Neural crest cell (in vitro differentiated cells): ENCODE data around the gene ARHGAP28. TPM values are rescaled to one million over a fixed set of nuclear protein-coding genes. Genes with fewer than 3 reads are reported as not detected.
"Not testable (repeated sequence)": the region's sequence is repeated elsewhere in the genome, so short reads cannot be mapped to it uniquely, and the experiment has no call there.

ENCODE experiments used
- DNase-seq: peaks from one replicate; pipeline ENCODE4 v3.0.0; 2021; ENCODE audit warnings: low read depth, mixed read lengths, low spot score
- H3K27ac Mint-ChIP-seq: one replicate; pipeline ENCODE4 v1.8.0; 2021; ENCODE audit warnings: mild to moderate bottlenecking, mixed read lengths; ENCODE audit not compliant: unreplicated experiment
- H3K27me3 Mint-ChIP-seq: 2 replicates; pipeline ENCODE4 v1.8.0; 2021; ENCODE audit warnings: low read depth, mild to moderate bottlenecking, mixed read lengths
- H3K36me3 Mint-ChIP-seq: 2 replicates; pipeline ENCODE4 v1.8.0; 2021; ENCODE audit warnings: low read depth, mild to moderate bottlenecking, mixed read lengths
- H3K4me1 Mint-ChIP-seq: 2 replicates; pipeline ENCODE4 v1.8.0; 2021; ENCODE audit warnings: mixed read lengths
- H3K4me3 Mint-ChIP-seq: one replicate; pipeline ENCODE4 v1.8.0; 2021; ENCODE audit warnings: mild to moderate bottlenecking, mixed read lengths
- H3K9me3 Mint-ChIP-seq: 2 replicates; pipeline ENCODE4 v1.8.0; 2021; ENCODE audit warnings: mixed read lengths
- total RNA-seq: library from RNA; stranded (reverse); gene quantifications from 2 replicates; pipeline ENCODE4 v1.2.1, GENCODE V29; 2021
- TF ChIP-seq, protein P1 (sequence below): fragments of 200-600 bp; sonication (generic); conservative IDR thresholded peaks from 2 replicates; pipeline ENCODE4 v1.5.0; 2021; ENCODE audit warnings: antibody characterized with exemption, mild to moderate bottlenecking

ARHGAP28 gene
- total RNA-seq, 1 donor from 2014 or later, result 20.2 TPM

DNA sequence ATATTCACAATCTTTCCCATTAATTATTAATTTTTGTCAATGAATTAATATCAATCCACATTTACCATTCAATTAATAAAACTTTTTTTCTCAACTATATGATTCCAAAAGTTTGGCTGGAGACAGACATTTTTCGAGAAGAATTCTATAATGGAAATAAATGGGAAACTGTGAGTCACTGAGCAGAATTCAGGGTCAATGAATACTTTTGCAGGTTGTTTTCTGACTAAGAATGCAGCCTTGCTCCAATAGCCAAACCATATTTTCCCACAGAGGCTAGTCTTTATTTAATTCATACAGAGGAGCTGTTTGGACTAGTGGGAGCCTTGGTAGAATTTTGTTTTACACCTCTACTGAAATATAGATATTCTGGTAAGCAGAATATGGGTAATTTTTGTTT is 82.3 kb downstream of the ARHGAP28 start:
- TF ChIP-seq, protein P1, sequence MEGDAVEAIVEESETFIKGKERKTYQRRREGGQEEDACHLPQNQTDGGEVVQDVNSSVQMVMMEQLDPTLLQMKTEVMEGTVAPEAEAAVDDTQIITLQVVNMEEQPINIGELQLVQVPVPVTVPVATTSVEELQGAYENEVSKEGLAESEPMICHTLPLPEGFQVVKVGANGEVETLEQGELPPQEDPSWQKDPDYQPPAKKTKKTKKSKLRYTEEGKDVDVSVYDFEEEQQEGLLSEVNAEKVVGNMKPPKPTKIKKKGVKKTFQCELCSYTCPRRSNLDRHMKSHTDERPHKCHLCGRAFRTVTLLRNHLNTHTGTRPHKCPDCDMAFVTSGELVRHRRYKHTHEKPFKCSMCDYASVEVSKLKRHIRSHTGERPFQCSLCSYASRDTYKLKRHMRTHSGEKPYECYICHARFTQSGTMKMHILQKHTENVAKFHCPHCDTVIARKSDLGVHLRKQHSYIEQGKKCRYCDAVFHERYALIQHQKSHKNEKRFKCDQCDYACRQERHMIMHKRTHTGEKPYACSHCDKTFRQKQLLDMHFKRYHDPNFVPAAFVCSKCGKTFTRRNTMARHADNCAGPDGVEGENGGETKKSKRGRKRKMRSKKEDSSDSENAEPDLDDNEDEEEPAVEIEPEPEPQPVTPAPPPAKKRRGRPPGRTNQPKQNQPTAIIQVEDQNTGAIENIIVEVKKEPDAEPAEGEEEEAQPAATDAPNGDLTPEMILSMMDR, result no peak
- no peaks in the 10 kb centered on the region for H3K27me3 Mint-ChIP-seq

DNA sequence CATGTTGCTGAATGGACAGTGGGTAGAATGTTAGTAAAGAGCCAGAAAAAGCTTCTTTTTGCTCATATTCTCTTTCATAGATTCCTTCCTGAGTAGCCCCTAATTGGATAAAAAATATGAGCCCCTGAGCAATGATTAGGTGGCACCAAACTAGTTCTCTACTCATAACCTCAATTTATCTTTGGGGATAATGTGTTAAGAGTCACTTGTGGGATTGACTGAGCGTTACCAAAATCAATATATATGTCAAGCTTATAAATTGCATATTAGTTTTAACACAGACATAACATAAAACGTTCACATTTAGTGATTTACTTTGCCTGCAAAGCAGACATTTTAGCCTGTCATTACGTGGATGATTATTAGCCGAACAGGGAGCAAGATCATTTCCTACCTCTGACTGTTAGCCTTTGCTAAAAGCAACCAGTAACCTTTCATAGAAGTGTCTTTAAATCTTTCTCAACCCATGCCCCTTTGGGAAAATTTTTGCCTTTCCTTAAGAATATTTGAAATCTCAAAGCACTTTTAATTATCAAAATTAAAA is 85.4 kb downstream of the ARHGAP28 start:
- H3K27me3 Mint-ChIP-seq, result no peaks in the 10 kb centered on the region
- H3K4me3 Mint-ChIP-seq, result no peak overlapping the region
- TF ChIP-seq, protein P1, result no peak
- DNase-seq, result no peak
- H3K36me3 Mint-ChIP-seq, result no peaks in the 10 kb centered on the region
- H3K4me1 Mint-ChIP-seq, result peaks cover 6% of the 10 kb centered on the region
- H3K9me3 Mint-ChIP-seq, result no peaks in the 10 kb centered on the region
- no peak overlapping the region for H3K27ac Mint-ChIP-seq

More for the DNA sequence above, 82.3 kb downstream of the ARHGAP28 start:
- Mint-ChIP-seq H3K4me1 (peaks cover 6% of the 10 kb centered on the region), H3K36me3 (peaks cover 2% of the 10 kb centered on the region), H3K4me3 (no peak overlapping the region), H3K9me3 (peaks cover 4% of the 10 kb centered on the region), H3K27ac (no peak overlapping the region)
- DNase-seq, result no peak

DNA sequence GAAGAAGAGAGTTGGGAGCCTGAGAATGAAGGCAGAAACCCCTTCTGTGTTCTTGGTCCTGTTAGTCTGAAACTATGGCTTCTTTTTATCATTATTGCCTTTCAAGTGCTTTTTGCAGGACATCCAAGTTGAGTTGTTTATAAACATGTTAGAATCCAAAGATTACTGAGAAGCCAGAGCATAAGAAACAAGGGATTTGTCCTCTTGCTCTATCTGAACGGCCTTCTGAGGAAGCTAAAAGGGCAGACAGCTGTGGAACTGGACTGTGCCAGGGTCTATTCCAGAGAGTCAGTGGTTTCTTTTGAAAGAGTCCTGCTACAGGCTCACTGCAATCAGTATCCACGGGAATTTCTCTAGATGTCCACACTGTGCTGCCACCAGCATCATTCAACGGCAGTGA is 86.6 kb downstream of the ARHGAP28 start:
- no peak overlapping the region for H3K4me3 Mint-ChIP-seq
- TF ChIP-seq, protein P1, result no peak
- no peaks in the 10 kb centered on the region for H3K4me1 Mint-ChIP-seq
- no peaks in the 10 kb centered on the region for H3K27me3 Mint-ChIP-seq
- no peak for DNase-seq
- peaks cover 3% of the 10 kb centered on the region for H3K9me3 Mint-ChIP-seq
- no peak overlapping the region for H3K27ac Mint-ChIP-seq
- H3K36me3 Mint-ChIP-seq, result no peaks in the 10 kb centered on the region

GRCh38 chr18:6819332-6819731 is 89.8 kb downstream of the ARHGAP28 start:
- no peak for DNase-seq
- TF ChIP-seq, protein P1, result no peak
- H3K27me3 Mint-ChIP-seq, result no peaks in the 10 kb centered on the region

DNA sequence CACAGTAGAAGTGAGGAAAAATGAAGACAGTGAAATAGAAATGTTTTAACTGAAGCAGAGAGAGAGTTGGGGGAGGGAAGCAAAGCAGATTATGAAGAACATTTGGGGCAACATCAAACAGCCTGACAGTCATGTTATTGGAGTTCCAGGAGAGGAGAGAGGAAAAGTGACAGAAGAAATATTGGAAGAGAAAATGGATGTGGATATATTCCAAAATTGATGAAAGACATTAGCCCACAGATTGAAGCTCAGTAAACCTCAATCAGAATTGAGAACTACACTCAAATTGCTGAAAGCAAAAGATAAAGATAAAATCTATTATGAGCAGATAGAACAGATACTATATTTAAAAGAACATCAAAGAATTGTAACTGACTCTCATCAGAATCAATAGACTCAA is 90.8 kb downstream of the ARHGAP28 start:
- Mint-ChIP-seq H3K9me3 (peaks cover 11% of the 10 kb centered on the region), H3K27ac (no peak overlapping the region), H3K4me3 (no peak overlapping the region), H3K27me3 (no peaks in the 10 kb centered on the region), H3K36me3 (peaks cover 3% of the 10 kb centered on the region), H3K4me1 (no peaks in the 10 kb centered on the region)
- TF ChIP-seq, protein P1, result no peak
- no peak for DNase-seq

More at GRCh38 chr18:6819332-6819731, 89.8 kb downstream of the ARHGAP28 start:
- Mint-ChIP-seq H3K4me3 (no peak overlapping the region), H3K4me1 (no peaks in the 10 kb centered on the region), H3K36me3 (no peaks in the 10 kb centered on the region), H3K27ac (no peak overlapping the region), H3K9me3 (peaks cover 11% of the 10 kb centered on the region)

DNA sequence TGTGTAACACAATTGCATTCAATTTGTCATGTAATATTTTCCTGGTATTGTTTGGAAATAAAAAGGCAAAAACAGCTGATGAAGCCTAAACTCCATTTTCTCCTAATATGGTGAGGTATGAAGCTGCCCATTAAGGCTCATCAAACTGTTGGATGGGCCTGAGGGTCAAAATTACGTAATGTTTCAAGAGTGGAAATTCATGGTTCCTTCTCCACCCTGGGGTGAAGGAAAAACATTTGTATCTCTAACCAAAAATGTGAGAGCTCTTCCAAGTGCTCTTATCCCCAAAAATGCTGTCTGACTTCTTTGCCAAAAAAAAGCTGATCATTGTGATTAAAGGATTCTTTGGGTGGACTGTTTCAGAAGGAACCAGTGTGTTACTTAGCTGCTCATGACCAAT is 91.8 kb downstream of the ARHGAP28 start:
- no peaks in the 10 kb centered on the region for H3K4me1 Mint-ChIP-seq
- no peak overlapping the region for H3K4me3 Mint-ChIP-seq
- H3K36me3 Mint-ChIP-seq, result peaks cover 10% of the 10 kb centered on the region

GRCh38 chr18:6827161-6827560 is 97.6 kb downstream of the ARHGAP28 start:
- H3K36me3 Mint-ChIP-seq, result peaks cover 24% of the 10 kb centered on the region
- H3K4me3 Mint-ChIP-seq, DNase-seq, H3K4me1 Mint-ChIP-seq, H3K9me3 Mint-ChIP-seq, H3K27ac Mint-ChIP-seq, H3K27me3 Mint-ChIP-seq: not testable (repeated sequence)

More for the DNA sequence above, 91.8 kb downstream of the ARHGAP28 start:
- no peaks in the 10 kb centered on the region for H3K27me3 Mint-ChIP-seq
- H3K9me3 Mint-ChIP-seq, result peaks cover 11% of the 10 kb centered on the region
- TF ChIP-seq, protein P1, result no peak
- no peak overlapping the region for H3K27ac Mint-ChIP-seq
- DNase-seq, result no peak

- H3K27ac Mint-ChIP-seq, H3K27me3 Mint-ChIP-seq, H3K4me3 Mint-ChIP-seq, DNase-seq, H3K4me1 Mint-ChIP-seq, H3K9me3 Mint-ChIP-seq: not testable (repeated sequence)
- peaks cover 24% of the 10 kb centered on the region for H3K36me3 Mint-ChIP-seq
Observed at GRCh38 chr18:6827566-6827965, 98.0 kb downstream of the ARHGAP28 start.
